Stimulated activated memory B cell treated with anti-CD40 and anti-IgM and Interleukin-4, amounts not matched to agents 10 μg/mL and 1 μg/mL and 100 μg/mL, for 72 hours (primary cell): ENCODE measurements around the gene IFNA10.
"Not testable (repeated sequence)": the region's sequence is repeated elsewhere in the genome, so short reads cannot be mapped to it uniquely, and the experiment has no call there.

Experiments
- ATAC-seq: fragments of 150-1000 bp; cut with Tn5 transposase; 2 replicates; pipeline ENCODE4 v1.10.0; 2021
- H3K27ac Mint-ChIP-seq: one replicate; pipeline ENCODE4 v1.8.0; 2022; ENCODE audit warnings: mild to moderate bottlenecking, mixed read lengths
- H3K27me3 Mint-ChIP-seq: one replicate; pipeline ENCODE4 v1.8.0; 2022; ENCODE audit warnings: mixed read lengths
- H3K36me3 Mint-ChIP-seq: one replicate; pipeline ENCODE4 v1.8.0; 2022; ENCODE audit warnings: mixed read lengths
- H3K4me1 Mint-ChIP-seq: one replicate; pipeline ENCODE4 v1.8.0; 2022; ENCODE audit warnings: mixed read lengths
- H3K4me3 Mint-ChIP-seq: one replicate; pipeline ENCODE4 v1.8.0; 2022; ENCODE audit warnings: mild to moderate bottlenecking, moderate library complexity, mixed read lengths
- H3K9me3 Mint-ChIP-seq: one replicate; pipeline ENCODE4 v1.8.0; 2022; ENCODE audit warnings: mixed read lengths

The IFNA10 gene

GRCh38 chr9:21212160-21212559 is 5.2 kb upstream of the IFNA10 start:
- peaks cover 15% of the 10 kb centered on the region for H3K4me1 Mint-ChIP-seq
- H3K27me3 Mint-ChIP-seq, H3K27ac Mint-ChIP-seq, H3K36me3 Mint-ChIP-seq, ATAC-seq, H3K4me3 Mint-ChIP-seq, H3K9me3 Mint-ChIP-seq: not testable (repeated sequence)

GRCh38 chr9:21210782-21211181 is 3.8 kb upstream of the IFNA10 start:
- H3K27ac Mint-ChIP-seq, ATAC-seq, H3K4me3 Mint-ChIP-seq, H3K9me3 Mint-ChIP-seq, H3K36me3 Mint-ChIP-seq, H3K27me3 Mint-ChIP-seq: not testable (repeated sequence)
- H3K4me1 Mint-ChIP-seq = peaks cover 15% of the 10 kb centered on the region

DNA sequence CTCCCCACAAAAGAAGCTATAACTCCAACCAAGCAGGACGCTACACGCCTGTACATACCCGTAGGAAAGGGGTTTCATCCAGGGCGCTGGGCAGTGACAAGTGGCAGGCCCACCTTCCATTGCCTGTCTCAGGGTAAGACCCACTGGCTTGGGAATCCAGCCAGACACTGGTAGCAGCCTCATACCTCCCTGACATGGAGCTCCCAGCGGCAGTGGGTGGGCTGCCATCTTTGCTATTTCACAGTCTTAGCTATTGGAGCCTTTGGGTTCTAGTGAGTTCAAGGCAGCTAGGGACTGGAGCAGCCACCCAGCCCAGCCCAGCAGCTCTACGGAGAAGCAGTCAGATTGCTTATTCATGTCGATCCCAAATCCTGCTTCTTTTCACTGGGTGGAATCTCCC is 3.4 kb upstream of the IFNA10 start:
- no peak for ATAC-seq
- H3K36me3 Mint-ChIP-seq = no peaks in the 10 kb centered on the region
- H3K4me1 Mint-ChIP-seq = peaks cover 15% of the 10 kb centered on the region
- H3K9me3 Mint-ChIP-seq = no peaks in the 10 kb centered on the region
- H3K27ac Mint-ChIP-seq = no peak overlapping the region
- H3K4me3 Mint-ChIP-seq = no peak overlapping the region
- H3K27me3 Mint-ChIP-seq = peaks cover 7% of the 10 kb centered on the region

DNA sequence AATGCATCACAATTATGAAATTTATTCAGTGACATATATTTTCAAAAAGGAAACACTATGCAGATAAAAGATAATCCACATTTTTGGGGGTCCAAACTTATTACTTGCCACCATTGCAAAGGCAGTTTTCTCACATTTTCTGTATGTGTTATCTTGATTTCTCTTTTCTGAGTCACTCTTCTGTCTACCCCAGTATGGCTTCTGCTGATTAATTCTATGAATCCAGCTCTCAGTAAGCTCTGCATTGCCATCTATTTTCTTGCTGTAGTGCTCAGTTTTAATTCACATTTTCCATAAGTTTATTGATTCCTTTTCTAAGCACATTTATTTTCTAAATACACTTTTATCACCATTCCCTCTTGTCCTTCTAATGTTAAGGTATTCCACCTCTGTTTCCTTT is 1.7 kb downstream of the IFNA10 start:
- Mint-ChIP-seq H3K9me3 (no peaks in the 10 kb centered on the region), H3K27ac (no peak overlapping the region), H3K4me1 (no peaks in the 10 kb centered on the region), H3K36me3 (no peaks in the 10 kb centered on the region), H3K27me3 (peaks cover 26% of the 10 kb centered on the region), H3K4me3 (no peak overlapping the region)
- no peak for ATAC-seq

GRCh38 chr9:21202105-21202504 is 4.8 kb downstream of the IFNA10 start, which contains the start of gene IFNA7:
TSS of gene IFNA7 (minus strand) at chr9:21202205. CDS start at chr9:21202165, 40 bp downstream.
- H3K4me1 Mint-ChIP-seq, H3K36me3 Mint-ChIP-seq, H3K4me3 Mint-ChIP-seq, ATAC-seq, H3K9me3 Mint-ChIP-seq, H3K27ac Mint-ChIP-seq: not testable (repeated sequence)
- peaks cover 32% of the 10 kb centered on the region for H3K27me3 Mint-ChIP-seq

DNA sequence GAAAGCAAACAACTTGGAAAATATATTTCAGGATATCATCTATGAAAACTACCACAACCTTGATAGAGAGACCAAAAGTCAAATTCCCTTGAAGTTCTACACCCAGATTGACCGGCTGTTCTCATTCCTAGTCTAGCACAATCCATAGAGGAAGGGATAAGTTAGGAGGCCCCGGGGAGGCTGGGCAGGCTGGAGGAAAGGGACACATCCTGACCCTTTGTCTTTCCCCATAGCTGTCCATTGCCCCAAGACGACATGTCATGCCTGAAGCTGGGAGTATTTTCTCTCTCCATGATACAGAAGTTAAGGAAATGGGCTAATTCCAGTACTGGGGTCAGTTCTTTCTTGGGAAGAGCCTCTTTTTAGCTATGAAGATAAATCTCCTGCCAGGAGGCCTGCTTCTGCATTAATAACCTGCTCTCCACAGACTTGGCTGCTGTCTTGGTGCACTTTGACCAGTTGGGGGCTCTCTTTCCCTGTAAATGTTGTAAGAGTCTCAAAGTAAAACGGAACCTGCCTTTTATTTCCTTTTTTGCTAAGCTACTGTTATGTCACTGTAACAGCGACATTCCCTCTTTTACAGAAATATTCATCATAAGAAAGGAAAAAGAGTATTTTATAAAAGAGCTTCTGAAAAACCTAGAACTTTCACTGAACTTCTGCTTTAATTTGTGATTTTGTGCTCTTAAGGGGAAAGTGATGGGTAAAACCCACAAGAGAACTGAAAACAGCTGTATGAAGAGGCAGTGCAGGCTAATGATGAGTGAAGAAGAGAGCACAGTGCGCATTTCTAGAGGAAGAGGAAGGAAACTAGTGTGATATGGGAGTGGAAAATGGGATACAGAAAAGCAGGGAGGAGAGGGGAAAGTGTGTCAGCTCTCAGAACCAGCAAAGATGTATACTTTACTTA is 11.8 kb downstream of the IFNA10 start:
- peak; percentile 85 for ATAC-seq
- H3K36me3 Mint-ChIP-seq, H3K9me3 Mint-ChIP-seq, H3K27ac Mint-ChIP-seq: not testable (repeated sequence)
- Mint-ChIP-seq H3K4me1 (peaks cover 14% of the 10 kb centered on the region), H3K4me3 (peak overlapping the region; percentile 29), H3K27me3 (peaks cover 22% of the 10 kb centered on the region)

GRCh38 chr9:21187487-21187886 is 19.5 kb downstream of the IFNA10 start, which contains the start of gene IFNA4:
TSS of gene IFNA4 (minus strand) at chr9:21187587. CDS start at chr9:21187531, 56 bp downstream.
- H3K4me3 Mint-ChIP-seq, H3K9me3 Mint-ChIP-seq, H3K36me3 Mint-ChIP-seq, ATAC-seq, H3K27ac Mint-ChIP-seq: not testable (repeated sequence)
- Mint-ChIP-seq H3K4me1 (peaks cover 26% of the 10 kb centered on the region), H3K27me3 (peaks cover 18% of the 10 kb centered on the region)

DNA sequence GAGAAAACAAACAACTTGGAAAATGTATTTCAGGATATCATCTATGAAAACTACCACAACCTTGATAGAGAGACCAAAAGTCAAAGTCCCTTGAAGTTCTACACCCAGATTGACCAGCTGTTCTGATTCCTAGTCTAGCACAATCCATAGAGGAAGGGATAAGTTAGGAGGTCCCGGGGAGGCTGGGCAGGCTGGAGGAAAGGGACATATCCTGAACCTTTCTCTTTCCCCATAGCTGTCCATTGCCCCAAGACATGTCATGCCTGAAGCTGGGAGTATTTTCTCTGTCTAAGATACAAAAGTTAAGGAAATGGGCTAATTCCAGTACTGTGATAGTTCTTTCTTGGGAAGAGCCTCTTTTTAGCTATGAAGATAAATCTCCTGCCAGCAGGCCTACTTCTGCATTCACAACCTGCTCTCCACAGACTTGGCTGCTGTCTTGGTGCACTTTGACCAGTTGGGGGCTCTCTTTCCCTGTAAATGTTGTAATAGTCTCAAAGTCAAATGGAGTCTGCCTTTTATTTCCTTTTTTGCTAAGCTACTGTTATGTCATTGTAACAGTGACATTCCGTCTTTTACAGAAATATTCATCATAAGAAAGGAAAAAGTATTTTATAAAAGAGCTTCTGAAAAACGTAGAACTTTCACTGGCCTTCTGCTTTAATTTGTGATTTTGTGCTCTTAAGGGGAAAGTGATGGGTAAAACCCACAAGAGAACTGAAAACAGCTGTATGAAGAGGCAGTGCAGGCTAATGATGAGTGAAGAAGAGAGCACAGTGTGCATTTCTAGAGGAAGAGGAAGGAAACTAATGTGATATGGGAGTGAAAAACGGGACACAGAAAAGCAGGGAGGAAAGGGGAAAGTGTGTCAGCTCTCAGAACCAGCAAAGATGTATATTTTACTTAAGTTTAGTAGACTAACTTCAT is 23.9 kb downstream of the IFNA10 start:
- not testable (repeated sequence) for H3K9me3 Mint-ChIP-seq, H3K36me3 Mint-ChIP-seq, H3K27ac Mint-ChIP-seq, H3K27me3 Mint-ChIP-seq, H3K4me3 Mint-ChIP-seq
- H3K4me1 Mint-ChIP-seq = peaks cover 21% of the 10 kb centered on the region
- peak; percentile 88 for ATAC-seq

DNA sequence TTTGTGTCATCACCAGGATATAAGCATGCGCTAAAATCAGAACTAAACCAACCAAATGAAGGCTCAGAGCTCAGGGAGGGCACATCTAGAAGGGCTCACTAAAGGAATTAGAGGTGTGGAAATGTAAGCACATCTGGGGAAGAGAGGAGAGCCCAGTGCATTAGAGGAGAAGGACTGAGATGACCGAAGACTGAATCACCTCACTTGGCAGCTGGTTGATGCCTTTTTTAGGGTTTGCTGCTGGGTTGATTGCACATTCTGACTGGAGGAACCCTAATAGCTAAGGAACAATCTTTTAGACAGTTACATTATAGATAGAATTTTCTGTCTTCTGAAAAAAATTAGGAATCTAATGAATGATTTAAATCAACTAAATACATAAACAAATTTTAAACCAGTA is 32.3 kb downstream of the IFNA10 start:
- no peaks in the 10 kb centered on the region for H3K9me3 Mint-ChIP-seq
- peaks cover 2% of the 10 kb centered on the region for H3K27me3 Mint-ChIP-seq
- no peaks in the 10 kb centered on the region for H3K36me3 Mint-ChIP-seq
- no peaks in the 10 kb centered on the region for H3K4me1 Mint-ChIP-seq
- no peak for ATAC-seq
- H3K4me3 Mint-ChIP-seq = no peak overlapping the region
- no peak overlapping the region for H3K27ac Mint-ChIP-seq

DNA sequence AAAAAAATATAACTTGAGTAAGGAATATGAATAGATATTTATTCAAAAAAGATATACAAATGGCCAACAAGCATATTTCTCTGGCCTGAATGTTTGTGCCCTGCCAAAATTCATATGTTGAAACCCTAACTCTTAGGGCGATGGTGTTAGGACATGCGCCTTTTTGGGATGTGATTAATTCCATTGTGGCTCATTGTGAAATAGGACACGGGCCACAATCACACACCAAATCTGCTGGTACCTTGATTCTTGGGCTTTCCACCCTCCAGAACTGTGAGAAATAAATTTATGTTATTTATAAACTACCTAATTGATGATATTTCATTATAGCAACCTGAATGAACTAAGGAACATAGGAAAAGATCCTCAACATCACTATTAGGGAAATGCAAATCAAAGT is 34.8 kb downstream of the IFNA10 start:
- H3K36me3 Mint-ChIP-seq = no peaks in the 10 kb centered on the region
- H3K4me1 Mint-ChIP-seq = no peaks in the 10 kb centered on the region
- H3K9me3 Mint-ChIP-seq = no peaks in the 10 kb centered on the region
- peaks cover 9% of the 10 kb centered on the region for H3K27me3 Mint-ChIP-seq
- H3K27ac Mint-ChIP-seq = no peak overlapping the region
- no peak overlapping the region for H3K4me3 Mint-ChIP-seq
- no peak for ATAC-seq

DNA sequence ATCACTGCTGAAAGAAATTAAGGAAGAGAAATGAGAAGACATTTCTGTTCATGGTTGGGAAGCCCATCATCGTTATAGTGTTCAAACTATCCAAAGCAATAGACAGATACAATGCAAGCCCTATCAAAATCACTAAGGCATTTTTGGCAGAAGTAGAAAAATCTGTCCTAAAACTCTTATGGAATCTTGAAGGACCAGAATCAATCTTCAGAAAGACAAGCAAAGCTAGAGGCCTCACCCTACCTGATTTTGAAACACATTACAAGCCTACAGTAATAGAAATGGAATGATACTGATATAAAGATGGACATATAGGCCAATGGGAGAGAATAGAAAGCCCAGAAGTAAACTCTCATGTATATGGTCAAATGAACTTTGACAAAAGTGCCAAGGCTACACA is 35.6 kb downstream of the IFNA10 start:
- H3K27ac Mint-ChIP-seq = no peak overlapping the region
- H3K4me3 Mint-ChIP-seq = no peak overlapping the region
- H3K4me1 Mint-ChIP-seq = no peaks in the 10 kb centered on the region
- H3K36me3 Mint-ChIP-seq = no peaks in the 10 kb centered on the region
- H3K27me3 Mint-ChIP-seq = peaks cover 9% of the 10 kb centered on the region
- H3K9me3 Mint-ChIP-seq = no peaks in the 10 kb centered on the region
- ATAC-seq = no peak

DNA sequence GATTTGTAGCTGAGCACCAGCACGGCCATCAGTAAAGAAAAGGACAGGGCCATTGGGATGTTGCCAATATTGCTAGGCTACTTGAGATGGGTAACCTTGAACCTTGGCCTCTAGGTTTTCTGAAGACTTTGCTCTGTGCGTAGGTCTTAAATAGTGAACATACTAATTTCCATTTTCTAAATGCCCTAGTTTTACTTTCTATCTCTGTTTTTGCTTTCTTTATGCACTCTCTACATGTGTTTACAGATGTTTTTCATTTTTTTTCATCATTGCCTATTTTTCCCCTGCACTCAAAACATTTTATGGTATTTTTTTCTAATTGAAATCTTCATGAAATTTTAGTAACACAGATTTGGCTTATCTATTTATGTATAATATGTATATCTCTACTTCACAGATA is 40.4 kb downstream of the IFNA10 start, which contains the start of gene IFNA21:
Gene IFNA21 (minus strand): TSS at position 101 of the 400 bp plus-strand sequence. CDS start 48 bp downstream, at position 53.
- H3K9me3 Mint-ChIP-seq, H3K36me3 Mint-ChIP-seq, H3K4me1 Mint-ChIP-seq, H3K27me3 Mint-ChIP-seq, ATAC-seq, H3K4me3 Mint-ChIP-seq, H3K27ac Mint-ChIP-seq: not testable (repeated sequence)

DNA sequence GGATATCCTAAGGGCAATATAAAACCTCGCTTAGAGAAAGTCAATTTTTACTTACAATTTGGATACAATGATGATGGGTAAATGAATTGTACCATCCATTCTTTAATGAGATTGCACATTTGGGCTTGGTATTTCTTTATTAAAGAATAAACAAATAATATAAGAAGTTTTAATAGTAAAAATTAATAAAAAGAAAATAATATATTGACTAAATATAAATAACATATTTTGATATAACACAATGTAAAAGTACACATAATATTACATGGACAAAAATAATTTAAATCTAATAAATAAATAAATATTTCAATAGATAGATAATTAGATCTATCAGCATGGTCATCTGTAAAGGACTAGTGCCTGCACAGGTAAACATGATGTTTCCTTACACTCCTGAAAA is 41.4 kb downstream of the IFNA10 start:
- no peak for ATAC-seq
- Mint-ChIP-seq H3K4me1 (peaks cover 1% of the 10 kb centered on the region), H3K9me3 (no peaks in the 10 kb centered on the region), H3K27me3 (peaks cover 9% of the 10 kb centered on the region), H3K36me3 (no peaks in the 10 kb centered on the region), H3K27ac (no peak overlapping the region), H3K4me3 (no peak overlapping the region)

GRCh38 chr9:21160178-21160577 is 46.8 kb downstream of the IFNA10 start:
- Mint-ChIP-seq H3K9me3 (peaks cover 3% of the 10 kb centered on the region), H3K36me3 (no peaks in the 10 kb centered on the region), H3K27me3 (no peaks in the 10 kb centered on the region), H3K4me3 (no peak overlapping the region), H3K4me1 (peaks cover 9% of the 10 kb centered on the region), H3K27ac (no peak overlapping the region)
- no peak for ATAC-seq
